HepG2 (cell line): ENCODE data around the gene SALL4. TPM values are rescaled to one million over a fixed set of nuclear protein-coding genes. Genes with fewer than 3 reads are reported as not detected.
A peak's percentile ranks its signal among the peaks of the same experiment; 100 is the strongest.

Experiments used
- ATAC-seq: fragments of 200-7000 bp; cut with Tn5 transposase; 3 replicates; pipeline ENCODE4 v1.9.1; 2020; ENCODE audit warnings: mild to moderate bottlenecking, moderate library complexity
- BruUV-seq: library from RNA; stranded (reverse); fragments of 400-500 nt; replicated peaks from 2 replicates; lab custom pipeline; 2021; lab: Mats Ljungman, UMichigan
- CTCF ChIA-PET: fragments of 300-600 bp; formaldehyde crosslinking; extraction: SDS; loops from one replicate; lab custom pipeline; 2021; ENCODE audit warnings: low total read pairs, inconsistent platforms, low intra/inter-chr PET ratio; lab: Yijun Ruan, JAX
- POLR2A ChIA-PET: fragments of 350-600 bp; sonication (Branson Sonifier 250); formaldehyde crosslinking; loops from one replicate; lab custom pipeline; 2020; ENCODE audit warnings: antibody characterized with exemption, inconsistent platforms; lab: Yijun Ruan, JAX
- DNase-seq: peaks from one replicate; pipeline ENCODE4 v3.0.0-alpha.2; 2015; ENCODE audit warnings: low spot score
- FAIRE-seq: peaks from 3 replicates; lab custom pipeline; 2011; peaks lifted over from hg19 to GRCh38; lab: Jason Lieb, UNC
- H2AFZ ChIP-seq: one replicate; pipeline ENCODE4 v1.6.1; 2011; ENCODE audit warnings: low read length, inconsistent platforms
- H3K27ac ChIP-seq: fragments of 300-600 bp; 3 replicates; pipeline ENCODE4 v1.8.0; 2011; ENCODE audit warnings: mixed run types, mild to moderate bottlenecking, mixed read lengths, low read length, inconsistent platforms; ENCODE audit not compliant: insufficient read depth; ENCODE audit errors: extremely low read length
- H3K27me3 ChIP-seq, 2 experiments: fragments of 200-600 bp in 1 of 2; 2 replicates in 1 of 2; 3 replicates in 1 of 2; pipeline versions ENCODE4 v1.6.0 to v1.8.0; 2011; ENCODE audit warnings: low read length in 2 of 2, mild to moderate bottlenecking in 2 of 2, moderate library complexity in 2 of 2, inconsistent platforms in 1 of 2; ENCODE audit not compliant: insufficient read depth in 2 of 2, control insufficient read depth in 1 of 2
- H3K36me3 ChIP-seq, 2 experiments: fragments of 200-600 bp in 1 of 2; replicated peaks in 1 of 2; 2 replicates in 1 of 2; 3 replicates in 1 of 2; pipeline versions ENCODE4 v1.5.1 to v1.8.0; 2011; ENCODE audit warnings: low read length in 2 of 2, inconsistent platforms in 1 of 2; ENCODE audit not compliant: insufficient read depth in 2 of 2, control insufficient read depth in 1 of 2
- H3K4me1 ChIP-seq: 2 replicates; pipeline ENCODE4 v1.5.1; 2012; ENCODE audit warnings: low read length, inconsistent platforms; ENCODE audit not compliant: insufficient read depth
- H3K4me2 ChIP-seq: 2 replicates; pipeline ENCODE4 v1.6.0; 2011; ENCODE audit warnings: low read depth, low read length, inconsistent platforms
- H3K4me3 ChIP-seq, 3 experiments: fragments of 200-600 bp in 1 of 3; sonication (generic), shearing (Covaris generic) in 1 of 3; replicated peaks in 1 of 3; 2 replicates each; pipeline ENCODE4 v1.5.1; 2011 to 2016; ENCODE audit warnings: low read length in 3 of 3, inconsistent platforms in 2 of 3, low read depth in 2 of 3, mild to moderate bottlenecking in 2 of 3, control low read depth in 1 of 3, mixed read lengths in 1 of 3; ENCODE audit not compliant: insufficient read depth in 1 of 3
- H3K79me2 ChIP-seq: one replicate; pipeline ENCODE4 v1.6.1; 2011; ENCODE audit warnings: low read length, inconsistent platforms; ENCODE audit not compliant: insufficient read depth
- H3K9ac ChIP-seq: 2 replicates; pipeline ENCODE4 v1.6.0; 2011; ENCODE audit warnings: mild to moderate bottlenecking, low read depth, low read length, inconsistent platforms; ENCODE audit not compliant: insufficient read depth
- H3K9me3 ChIP-seq: 2 replicates; pipeline ENCODE4 v1.5.1; 2012; ENCODE audit warnings: mild to moderate bottlenecking, low read length
- H4K20me1 ChIP-seq: 2 replicates; pipeline ENCODE4 v1.6.0; 2011; ENCODE audit warnings: inconsistent platforms, mild to moderate bottlenecking, low read length, moderate library complexity; ENCODE audit not compliant: insufficient read depth
- BCL3 ChIP-seq: sonication (generic); formaldehyde crosslinking; IDR thresholded peaks from 2 replicates; pipeline ENCODE4 v1.5.1; 2020; ENCODE audit warnings: mild to moderate bottlenecking, missing genetic modification reagents, moderate library complexity
- DDIT3 ChIP-seq: sonication (generic); formaldehyde crosslinking; IDR thresholded peaks from 2 replicates; pipeline ENCODE4 v1.4.0; 2020; ENCODE audit warnings: mild to moderate bottlenecking, missing genetic modification reagents
- ELF1 ChIP-seq: sonication (generic); formaldehyde crosslinking; IDR thresholded peaks from 2 replicates; pipeline ENCODE4 v1.4.0; 2020; ENCODE audit warnings: missing genetic modification reagents
- HOXA5 ChIP-seq: sonication (generic); formaldehyde crosslinking; IDR thresholded peaks from 2 replicates; pipeline ENCODE4 v1.4.0; 2020; ENCODE audit warnings: missing genetic modification reagents
- MTA3 ChIP-seq: sonication (generic); formaldehyde crosslinking; IDR thresholded peaks from 2 replicates; pipeline ENCODE4 v1.4.0; 2020; ENCODE audit warnings: missing genetic modification reagents
- NCOA1 ChIP-seq: sonication (generic); formaldehyde crosslinking; IDR thresholded peaks from 2 replicates; pipeline ENCODE4 v1.9.0; 2021; ENCODE audit warnings: missing genetic modification reagents
- NFKBIZ ChIP-seq: IDR thresholded peaks from 2 replicates; pipeline ENCODE4 v1.6.1; 2018; ENCODE audit warnings: missing genetic modification reagents, missing compliant biosample characterization
- PREB ChIP-seq: sonication (generic); formaldehyde crosslinking; IDR thresholded peaks from 2 replicates; pipeline ENCODE4 v1.4.0; 2020; ENCODE audit warnings: missing genetic modification reagents
- PTBP1 ChIP-seq: fragments of 200-400 bp; formaldehyde crosslinking; IDR thresholded peaks from 2 replicates; pipeline ENCODE4 v1.6.1; 2018; ENCODE audit warnings: low read length, low read depth; ENCODE audit not compliant: poor library complexity, severe bottlenecking
- SMAD1 ChIP-seq: sonication (generic); formaldehyde crosslinking; IDR thresholded peaks from 2 replicates; pipeline ENCODE4 v1.4.0; 2020; ENCODE audit warnings: missing genetic modification reagents, low read depth, mild to moderate bottlenecking, borderline replicate concordance
- THAP8 ChIP-seq: sonication (generic); formaldehyde crosslinking; IDR thresholded peaks from 2 replicates; pipeline ENCODE4 v1.5.1; 2020; ENCODE audit warnings: missing genetic modification reagents, mild to moderate bottlenecking, borderline replicate concordance
- ZFP36 ChIP-seq: fragments of 150-350 bp; IDR thresholded peaks from 2 replicates; pipeline ENCODE4 v1.6.1; 2018; ENCODE audit warnings: borderline replicate concordance, low read length, low read depth; ENCODE audit not compliant: partially characterized antibody
- ZMYM2 ChIP-seq: sonication (generic); formaldehyde crosslinking; IDR thresholded peaks from 2 replicates; pipeline ENCODE4 v1.8.0; 2022; ENCODE audit warnings: mild to moderate bottlenecking, missing genetic modification reagents
- ZMYM3 ChIP-seq: sonication (generic); formaldehyde crosslinking; IDR thresholded peaks from 2 replicates; pipeline ENCODE4 v1.5.1; 2020; ENCODE audit warnings: mild to moderate bottlenecking, missing genetic modification reagents
- ZNF724P ChIP-seq: sonication (generic); formaldehyde crosslinking; IDR thresholded peaks from 2 replicates; pipeline ENCODE4 v1.8.0; 2022; ENCODE audit warnings: missing genetic modification reagents, borderline replicate concordance
- ZSCAN22 ChIP-seq: sonication (generic); formaldehyde crosslinking; IDR thresholded peaks from 2 replicates; pipeline ENCODE4 v1.4.0; 2020; ENCODE audit warnings: mild to moderate bottlenecking, missing genetic modification reagents
- ZZZ3 ChIP-seq: sonication (generic); formaldehyde crosslinking; IDR thresholded peaks from 2 replicates; pipeline ENCODE4 v1.4.0; 2020; ENCODE audit warnings: missing genetic modification reagents, mild to moderate bottlenecking, borderline replicate concordance
- WGBS: methylation state at CpG from one replicate; pipeline ENCODE4 v1.1.6; 2017; ENCODE audit warnings: low lambda C conversion rate; 5-methylcytosine and 5-hydroxymethylcytosine counted together
- in situ Hi-C: cut with HindIII; loops from 2 replicates; pipeline ENCODE4 v1.10.0; 2017; ENCODE audit warnings: low pct_unique_long_range_greater_than_20kb; ENCODE audit not compliant: extremely low pct_ligation_motif_present
- intact Hi-C: fragments of 100-400 bp; cut with micrococcal nuclease; formaldehyde crosslinking; loops from one replicate; pipeline ENCODE4 v1.10.0; 2022; ENCODE audit not compliant: unreplicated experiment
- polyA plus RNA-seq, 8 experiments: library from polyadenylated mRNA; depleted of rRNA in 3 of 8; stranded (reverse) in 7 of 8; unstranded in 1 of 8; fragments of >200 nt; fragmentation: Illumina TruSeq in 4 of 8; extraction: Trizol in 4 of 8; gene quantifications; 2 replicates each; pipeline versions ENCODE4 v1.2.1 to v1.2.3, GENCODE V29; 2011 to 2016; ENCODE audit warnings: low read depth in 4 of 8, missing spikeins in 1 of 8, mixed read lengths in 1 of 8; ENCODE audit not compliant: insufficient read depth in 1 of 8
- total RNA-seq, 5 experiments: library from RNA; depleted of rRNA; stranded (reverse); fragments of >200 nt; fragmentation: Illumina TruSeq; extraction: Trizol; gene quantifications; 2 replicates each; pipeline ENCODE4 v1.2.3, GENCODE V29; 2016; ENCODE audit warnings: low read depth in 1 of 5

The SALL4 gene
- total and polyA plus RNA-seq, 2 of the 13 experiments (the other 11 are each of a cell fraction or from before 2014, with no cell fraction given), result 0.33 to 1.8 TPM

GRCh38 chr20:51804754-51805153 is 2.4 kb upstream of the SALL4 start:
- in situ Hi-C loops (loop anchor here (5.0 kb wide), 1 partner anchor 278 kb away; no protein-coding TSS in a partner anchor), intact Hi-C loops (no loop called here)
- H3K9ac ChIP-seq, result no peak overlapping the region

GRCh38 chr20:51803148-51803854 is 980 bp upstream of the SALL4 start:
- in situ Hi-C loops, result loop anchor here (5.0 kb wide), 1 partner anchor 279 kb away; no protein-coding TSS in a partner anchor
- 39% methylated on average over 4 of the region's 4 CpGs for WGBS
- no TSS peak for BruUV-seq
- H4K20me1 ChIP-seq, result no peaks in the 10 kb centered on the region
- POLR2A ChIA-PET, result no interaction called here
- no peak overlapping the region for H3K27ac ChIP-seq
- no peaks in the 10 kb centered on the region for H3K36me3 ChIP-seq
- H3K4me2 ChIP-seq, result no peak overlapping the region
- no peak for FAIRE-seq
- H3K4me3 ChIP-seq, result no peak overlapping the region
- no peaks in the 10 kb centered on the region for H3K9me3 ChIP-seq
- CTCF ChIA-PET, result no interaction called here
- TF ChIP-seq ZFP36 (no peak), PTBP1 (no peak), ZZZ3 (no peak), DDIT3 (CRISPR knock-in tag) (no peak), THAP8 (CRISPR knock-in tag) (no peak), BCL3 (CRISPR knock-in tag) (no peak), HOXA5 (CRISPR knock-in tag) (no peak), ZMYM2 (CRISPR knock-in tag) (no peak), SMAD1 (CRISPR knock-in tag) (no peak), MTA3 (CRISPR knock-in tag) (no peak), NFKBIZ (CRISPR knock-in tag) (no peak), PREB (CRISPR knock-in tag) (no peak), ZSCAN22 (CRISPR knock-in tag) (no peak)
- H2AFZ ChIP-seq, result no peak overlapping the region
- H3K9ac ChIP-seq, result no peak overlapping the region
- peaks cover 49% of the 10 kb centered on the region for H3K4me1 ChIP-seq
- H3K27me3 ChIP-seq, result peaks cover 2 to 38% of the 10 kb centered on the region in 2 experiments; a peak in 3 of 5 replicates
- no peaks in the 10 kb centered on the region for H3K79me2 ChIP-seq
- intact Hi-C loops, result no loop called here
- no peak for DNase-seq
- no peak for ATAC-seq

More at GRCh38 chr20:51804754-51805153, 2.4 kb upstream of the SALL4 start:
- H3K27me3 ChIP-seq, result peaks cover 2 to 28% of the 10 kb centered on the region in 2 experiments; a peak in 3 of 5 replicates
- BruUV-seq, result no TSS peak
- DNase-seq (no peak), ATAC-seq (no peak), FAIRE-seq (no peak)
- H3K4me1 ChIP-seq, result peaks cover 43% of the 10 kb centered on the region
- 0 out of 2 replicates have a peak, but pooled peaks have one; percentile 22 for TF ChIP-seq ZNF724P (CRISPR knock-in tag)
- TF ChIP-seq ZMYM3, result peak; percentile 46; the same call in 1 of the 2 replicates
- no peak; the same call in 1 of the 2 replicates for TF ChIP-seq ELF1 (CRISPR knock-in tag)
- TF ChIP-seq NCOA1 (CRISPR knock-in tag), result no peak
- H3K27ac ChIP-seq, result no peak overlapping the region
- no peaks in the 10 kb centered on the region for H4K20me1 ChIP-seq
- WGBS, result 38% methylated on average over 7 of the region's 7 CpGs
- H3K4me3 ChIP-seq, result no peak overlapping the region
- H3K9me3 ChIP-seq, result no peaks in the 10 kb centered on the region
- H3K4me2 ChIP-seq, result peak overlapping the region; percentile 5; the same call in 1 of the 2 replicates
- ChIA-PET CTCF (no interaction called here), POLR2A (no interaction called here)
- H3K79me2 ChIP-seq, result no peaks in the 10 kb centered on the region
- H2AFZ ChIP-seq, result no peak overlapping the region
- no peaks in the 10 kb centered on the region for H3K36me3 ChIP-seq
